HepG2 (cell line): ENCODE results near the gene MB21D2. TPM values are rescaled to one million over a fixed set of nuclear protein-coding genes. Genes with fewer than 3 reads are reported as not detected.

Experiments used
- AKAP8 ChIP-seq: sonication (generic); formaldehyde crosslinking; IDR thresholded peaks from 2 replicates; pipeline ENCODE4 v1.5.1; 2020; ENCODE audit warnings: mild to moderate bottlenecking, missing genetic modification reagents
- ATF7-NPFF ChIP-seq: sonication (generic); formaldehyde crosslinking; IDR thresholded peaks from 2 replicates; pipeline ENCODE4 v1.8.1; 2023; ENCODE audit warnings: mild to moderate bottlenecking, low read depth, missing genetic modification reagents, moderate library complexity
- CEBPZ ChIP-seq: IDR thresholded peaks from 2 replicates; pipeline ENCODE4 v1.6.1; 2012; ENCODE audit warnings: low read length, improper control_type of control experiment
- GABPB1 ChIP-seq: IDR thresholded peaks from 2 replicates; pipeline ENCODE4 v1.6.1; 2016; ENCODE audit warnings: mild to moderate bottlenecking, missing genetic modification reagents, moderate library complexity, missing compliant biosample characterization
- KLF15 ChIP-seq: sonication (generic); formaldehyde crosslinking; IDR thresholded peaks from 2 replicates; pipeline ENCODE4 v1.8.1; 2023; ENCODE audit warnings: borderline replicate concordance, mild to moderate bottlenecking, inconsistent platforms, missing genetic modification reagents, mixed read lengths
- ZNF225 ChIP-seq: sonication (generic); formaldehyde crosslinking; IDR thresholded peaks from 2 replicates; pipeline ENCODE4 v1.4.0; 2020; ENCODE audit warnings: mild to moderate bottlenecking, missing genetic modification reagents
- ZNF329 ChIP-seq: sonication (generic); formaldehyde crosslinking; IDR thresholded peaks from 2 replicates; pipeline ENCODE4 v1.9.0; 2021; ENCODE audit warnings: low read depth, mild to moderate bottlenecking, missing genetic modification reagents
- ZNF687 ChIP-seq: sonication (generic); formaldehyde crosslinking; IDR thresholded peaks from 2 replicates; pipeline ENCODE4 v1.5.1; 2020; ENCODE audit warnings: mild to moderate bottlenecking, missing genetic modification reagents, moderate library complexity
- ZNF776 ChIP-seq: sonication (generic); formaldehyde crosslinking; IDR thresholded peaks from 2 replicates; pipeline ENCODE4 v1.4.0; 2020; ENCODE audit warnings: mild to moderate bottlenecking, missing genetic modification reagents
- polyA plus RNA-seq, 8 experiments: library from polyadenylated mRNA; depleted of rRNA in 3 of 8; stranded (reverse) in 7 of 8; unstranded in 1 of 8; fragments of >200 nt; fragmentation: Illumina TruSeq in 4 of 8; extraction: Trizol in 4 of 8; gene quantifications; 2 replicates each; pipeline versions ENCODE4 v1.2.1 to v1.2.3, GENCODE V29; 2011 to 2016; ENCODE audit warnings: low read depth in 4 of 8, missing spikeins in 1 of 8, mixed read lengths in 1 of 8; ENCODE audit not compliant: insufficient read depth in 1 of 8
- total RNA-seq, 5 experiments: library from RNA; depleted of rRNA; stranded (reverse); fragments of >200 nt; fragmentation: Illumina TruSeq; extraction: Trizol; gene quantifications; 2 replicates each; pipeline ENCODE4 v1.2.3, GENCODE V29; 2016; ENCODE audit warnings: low read depth in 1 of 5

The MB21D2 gene
- total and polyA plus RNA-seq, 2 of the 13 experiments (the other 11 are each of a cell fraction or from before 2014, with no cell fraction given) = 0.90 to 1.6 TPM

- TF ChIP-seq ZNF687 (CRISPR knock-in tag) (no peak), AKAP8 (CRISPR knock-in tag) (no peak), CEBPZ (no peak), GABPB1 (CRISPR knock-in tag) (no peak), ZNF225 (CRISPR knock-in tag) (no peak), ZNF776 (CRISPR knock-in tag) (no peak), ZNF329 (CRISPR knock-in tag) (no peak), ATF7-NPFF (CRISPR knock-in tag) (no peak), KLF15 (no peak)
Measured at GRCh38 chr3:192907784-192908183, 9.9 kb downstream of the MB21D2 start (continued).
